Testis (tissue), 3 donors: ENCODE results near the gene ARHGAP26. TPM values are rescaled to one million over a fixed set of nuclear protein-coding genes. Genes with fewer than 3 reads are reported as not detected.

Experiments
- DNase-seq: peaks from one replicate; pipeline ENCODE4 v3.0.0-alpha.2; 2019
- H3K27ac ChIP-seq, 2 donors: fragments of 200-600 bp; sonication (generic); one replicate each; pipeline ENCODE4 v1.5.1; 2019
- H3K27me3 ChIP-seq: fragments of 200-600 bp; sonication (generic); one replicate; pipeline ENCODE4 v1.5.1; 2019
- H3K36me3 ChIP-seq: fragments of 200-600 bp; sonication (generic); one replicate; pipeline ENCODE4 v1.5.1; 2017; ENCODE audit warnings: low read depth; ENCODE audit errors: missing control alignments
- H3K4me1 ChIP-seq: fragments of 200-600 bp; sonication (generic); one replicate; pipeline ENCODE4 v1.5.1; 2019
- H3K4me3 ChIP-seq, 2 donors: fragments of 200-600 bp; sonication (generic); one replicate each; pipeline ENCODE4 v1.5.1; 2017 to 2019
- H3K9me3 ChIP-seq: fragments of 200-600 bp; sonication (generic); one replicate; pipeline ENCODE4 v1.5.1; 2017
- POLR2A ChIP-seq: fragments of 450-650 bp; IDR thresholded peaks from one replicate; pipeline ENCODE4 v1.6.1; 2017; ENCODE audit warnings: antibody characterized with exemption, mild to moderate bottlenecking, moderate library complexity
- WGBS, 2 donors: methylation state at CpG; one replicate each; pipeline ENCODE4 v1.1.5; 2018; 5-methylcytosine and 5-hydroxymethylcytosine counted together
- intact Hi-C: fragments of 100-400 bp; cut with DNase I; formaldehyde crosslinking; loops from one replicate; pipeline ENCODE4 v1.15.1; 2023; ENCODE audit warnings: low total_unique reads
- polyA plus RNA-seq: library from polyadenylated mRNA; stranded (reverse); fragments of 350-450 nt; fragmentation: Illumina TruSeq; extraction: RNeasy Lipid Tissue Mini Kit (QIAGEN cat#74804); gene quantifications from one replicate; pipeline ENCODE4 v1.2.3, GENCODE V29; 2014; ENCODE audit warnings: low read depth, low replicate concordance; ENCODE audit not compliant: insufficient read depth
- total RNA-seq, 2 donors: library from RNA; depleted of rRNA; stranded (reverse); fragments of >200 nt; gene quantifications; one replicate each; pipeline ENCODE4 v1.2.3, GENCODE V29; 2016
- TF ChIP-seq, protein P1 (sequence below), 3 experiments: fragments of 450-650 bp in 2 of 3; fragments of 200-600 bp in 1 of 3; sonication (generic) in 1 of 3; IDR thresholded peaks; one replicate each; pipeline ENCODE4 v1.5.1; 2016 to 2019; ENCODE audit warnings: antibody characterized with exemption in 3 of 3, mild to moderate bottlenecking in 2 of 3, moderate library complexity in 1 of 3

Gene ARHGAP26
- total and polyA plus RNA-seq, 3 donors from 2014 or later: 33.8 to 98.7 (median 95.7) TPM

DNA sequence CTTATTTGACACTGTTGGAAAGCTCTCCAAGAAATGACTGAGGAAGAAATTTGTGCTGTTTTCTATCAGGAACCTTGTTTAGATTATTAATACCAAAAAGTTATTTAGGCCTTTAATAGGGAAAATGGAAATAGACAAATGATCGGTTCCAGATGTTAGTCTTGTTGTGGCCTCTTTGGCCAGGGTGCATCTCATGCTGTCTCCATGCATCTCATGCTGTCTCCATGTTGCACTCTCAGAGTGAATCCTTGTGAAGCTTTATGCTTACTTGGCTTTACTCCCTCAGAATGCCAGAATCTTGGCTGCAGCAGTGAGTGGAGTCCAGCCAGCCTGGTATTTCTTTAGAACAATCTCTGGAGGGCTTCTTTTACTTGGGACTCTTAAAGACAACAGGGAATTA lies 185.5 kb downstream of the ARHGAP26 start:
- Histone ChIP-seq H3K36me3 (no peaks in the 10 kb centered on the region), H3K4me1 (peaks cover 5% of the 10 kb centered on the region), H3K27ac (no peak overlapping the region), H3K9me3 (no peaks in the 10 kb centered on the region), H3K27me3 (no peaks in the 10 kb centered on the region), H3K4me3 (no peak overlapping the region)
- TF ChIP-seq POLR2A: no peak
- TF ChIP-seq, protein P1, sequence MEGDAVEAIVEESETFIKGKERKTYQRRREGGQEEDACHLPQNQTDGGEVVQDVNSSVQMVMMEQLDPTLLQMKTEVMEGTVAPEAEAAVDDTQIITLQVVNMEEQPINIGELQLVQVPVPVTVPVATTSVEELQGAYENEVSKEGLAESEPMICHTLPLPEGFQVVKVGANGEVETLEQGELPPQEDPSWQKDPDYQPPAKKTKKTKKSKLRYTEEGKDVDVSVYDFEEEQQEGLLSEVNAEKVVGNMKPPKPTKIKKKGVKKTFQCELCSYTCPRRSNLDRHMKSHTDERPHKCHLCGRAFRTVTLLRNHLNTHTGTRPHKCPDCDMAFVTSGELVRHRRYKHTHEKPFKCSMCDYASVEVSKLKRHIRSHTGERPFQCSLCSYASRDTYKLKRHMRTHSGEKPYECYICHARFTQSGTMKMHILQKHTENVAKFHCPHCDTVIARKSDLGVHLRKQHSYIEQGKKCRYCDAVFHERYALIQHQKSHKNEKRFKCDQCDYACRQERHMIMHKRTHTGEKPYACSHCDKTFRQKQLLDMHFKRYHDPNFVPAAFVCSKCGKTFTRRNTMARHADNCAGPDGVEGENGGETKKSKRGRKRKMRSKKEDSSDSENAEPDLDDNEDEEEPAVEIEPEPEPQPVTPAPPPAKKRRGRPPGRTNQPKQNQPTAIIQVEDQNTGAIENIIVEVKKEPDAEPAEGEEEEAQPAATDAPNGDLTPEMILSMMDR (IDR thresholded peaks at IDR 0.05): no peak
- no peak for DNase-seq
- intact Hi-C loops: no loop called here
- 65 to 78% methylated on average over 1 of the region's 1 CpG for WGBS, 2 donors

DNA sequence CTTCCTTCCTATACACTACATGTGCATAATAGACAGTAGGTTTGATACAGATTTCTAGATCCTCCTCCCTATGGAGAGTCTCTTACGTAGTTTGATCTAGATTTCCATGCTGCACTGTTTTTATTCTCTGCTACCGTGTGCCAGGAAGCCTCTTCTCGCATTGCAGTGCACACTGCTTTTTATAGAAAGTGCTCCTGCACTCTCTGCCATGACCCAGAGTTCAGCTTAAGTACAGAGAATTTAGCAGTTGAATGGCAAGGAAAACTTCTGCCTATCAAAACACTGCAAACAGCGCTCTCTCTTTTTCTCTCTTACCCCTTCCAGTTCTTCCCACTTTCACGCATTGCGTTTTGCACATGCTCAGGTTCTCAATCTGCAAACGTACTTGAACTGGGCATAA lies 187.4 kb downstream of the ARHGAP26 start:
- TF ChIP-seq POLR2A: no peak
- Histone ChIP-seq H3K27me3 (no peaks in the 10 kb centered on the region), H3K9me3 (no peaks in the 10 kb centered on the region), H3K27ac (no peak overlapping the region), H3K4me1 (peaks cover 5% of the 10 kb centered on the region), H3K36me3 (no peaks in the 10 kb centered on the region), H3K4me3 (no peak overlapping the region)
- intact Hi-C loops: no loop called here
- no peak for DNase-seq
- 54 to 59% methylated on average over 7 of the region's 7 CpGs for WGBS, 2 donors

DNA sequence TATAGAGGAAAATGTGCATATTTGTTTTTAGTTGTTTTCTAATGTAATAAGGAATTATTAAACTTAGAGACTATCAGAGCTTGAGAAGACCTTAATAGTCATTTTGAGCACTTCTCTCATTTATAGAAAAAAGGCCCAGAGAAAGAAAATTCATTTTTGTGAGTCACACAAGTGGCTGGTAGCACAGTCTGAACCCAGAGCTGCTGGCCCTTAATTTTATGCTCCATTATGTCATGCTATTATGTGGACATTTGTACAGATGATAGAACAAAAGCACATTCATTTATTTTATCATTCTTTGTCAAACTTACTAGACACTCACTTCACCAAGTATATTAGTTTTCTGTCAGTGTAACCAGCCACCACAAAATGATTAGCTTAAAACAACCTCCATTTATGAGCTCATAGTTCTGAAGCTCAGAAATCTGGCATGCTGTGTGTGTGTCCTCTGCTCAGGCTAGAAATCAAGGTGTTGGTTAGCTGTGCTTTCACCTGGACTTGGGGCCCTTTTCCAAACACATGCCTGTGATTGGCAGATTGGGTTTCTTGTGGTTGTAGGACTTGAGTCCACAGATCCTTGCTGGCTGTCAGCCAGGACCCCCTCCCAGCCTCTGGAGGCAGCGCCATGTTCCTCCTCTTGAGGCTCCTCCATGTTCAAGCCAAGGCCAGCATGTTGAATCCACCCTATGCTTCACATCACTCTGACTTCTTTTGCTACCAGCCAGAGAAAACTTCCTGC lies 188.9 kb downstream of the ARHGAP26 start:
- intact Hi-C loops: no loop called here
- Histone ChIP-seq H3K9me3 (no peaks in the 10 kb centered on the region), H3K4me3 (no peak overlapping the region), H3K27ac (no peak overlapping the region), H3K36me3 (no peaks in the 10 kb centered on the region), H3K27me3 (no peaks in the 10 kb centered on the region), H3K4me1 (peaks cover 5% of the 10 kb centered on the region)
- DNase-seq: no peak
- TF ChIP-seq, protein P1 (IDR thresholded peaks at IDR 0.05): no peak
- no peak for TF ChIP-seq POLR2A
- 94 to 100% methylated on average over 1 of the region's 1 CpG for WGBS, 2 donors

DNA sequence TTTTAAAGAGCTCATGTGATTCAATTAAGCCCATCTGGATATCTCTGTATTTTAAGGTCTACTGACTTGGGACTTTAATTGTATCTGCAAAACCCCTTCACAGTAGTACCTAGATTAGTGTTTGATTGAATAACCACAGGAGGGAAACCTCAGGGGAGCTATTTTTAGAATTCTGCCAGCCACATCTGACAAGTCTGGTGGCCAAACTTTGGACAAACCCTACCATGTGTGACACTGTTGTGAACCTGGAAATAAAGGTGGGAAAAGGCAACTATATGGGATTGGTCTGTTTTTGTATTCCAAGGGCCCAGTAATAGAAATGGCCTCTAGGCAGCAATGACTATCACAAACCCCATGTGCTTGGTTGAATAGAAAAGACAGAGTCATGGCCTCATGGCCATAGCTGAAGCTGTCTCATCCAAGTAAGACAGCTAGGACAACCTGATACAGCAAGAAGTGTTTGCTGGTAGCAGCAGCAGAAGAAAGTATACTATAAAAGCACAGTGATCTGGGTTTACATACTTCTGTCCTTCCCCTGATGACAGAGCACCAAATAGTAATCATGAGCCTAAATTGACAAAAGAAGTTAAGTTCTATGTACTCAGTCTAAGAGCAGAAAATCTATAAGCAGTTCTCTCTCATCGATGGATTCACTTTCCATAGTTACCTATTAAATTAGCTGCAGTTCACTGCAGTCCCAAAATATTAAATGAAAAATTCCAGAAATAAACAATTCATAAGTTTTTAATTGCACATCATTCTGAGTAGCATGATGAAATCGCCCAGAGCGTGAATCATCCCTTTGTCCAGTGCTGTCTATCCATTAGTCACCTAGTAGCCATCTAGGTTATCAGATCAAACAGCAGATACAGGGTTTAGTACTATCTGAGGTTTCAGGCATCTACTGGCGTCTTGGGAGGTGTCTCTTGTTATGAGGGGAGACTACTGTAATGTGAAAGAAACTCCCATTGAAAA lies 189.8 kb downstream of the ARHGAP26 start:
- TF ChIP-seq, protein P1 (IDR thresholded peaks at IDR 0.05): no peak
- TF ChIP-seq POLR2A: no peak
- intact Hi-C loops: no loop called here
- Histone ChIP-seq H3K36me3 (no peaks in the 10 kb centered on the region), H3K27me3 (no peaks in the 10 kb centered on the region), H3K4me3 (no peak overlapping the region), H3K4me1 (peaks cover 5% of the 10 kb centered on the region), H3K27ac (no peak overlapping the region), H3K9me3 (no peaks in the 10 kb centered on the region)
- no peak for DNase-seq
- 92 to 96% methylated on average over 4 of the region's 4 CpGs for WGBS, 2 donors

DNA sequence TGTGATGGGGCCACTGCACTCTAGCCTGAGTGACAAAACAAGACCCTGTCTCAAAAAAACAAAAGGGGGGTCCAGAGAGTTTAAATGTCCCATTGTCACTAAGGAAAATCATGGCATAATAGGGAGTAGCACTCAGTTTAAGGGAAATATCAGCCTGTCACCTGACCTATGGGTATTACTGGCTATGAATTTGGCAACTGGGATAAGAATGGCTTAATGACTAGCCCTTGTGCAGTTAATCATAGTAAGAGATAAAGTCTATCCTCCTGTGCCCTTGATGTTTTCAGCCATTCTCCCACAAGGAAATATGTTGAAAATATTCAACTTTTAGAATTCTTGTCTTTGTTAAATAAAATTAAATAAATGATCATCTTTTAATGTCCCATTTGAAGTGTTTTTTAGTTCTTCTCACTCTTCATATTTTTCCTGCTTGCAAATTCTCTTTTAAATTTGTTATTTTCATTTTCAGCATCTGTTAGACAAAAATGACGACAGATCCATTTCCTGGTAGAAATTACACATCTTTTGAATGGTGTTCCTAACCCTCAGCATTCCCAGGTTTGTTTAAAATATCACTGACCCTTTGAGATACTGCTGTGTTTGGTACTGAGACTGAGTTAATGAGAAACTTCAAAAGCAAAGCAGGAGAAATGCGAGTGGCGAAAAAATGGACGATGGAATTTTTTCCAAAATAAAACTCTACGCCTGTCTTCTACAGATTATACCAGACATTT lies 191.4 kb downstream of the ARHGAP26 start:
- DNase-seq: no peak
- no peak overlapping the region for H3K27ac ChIP-seq
- TF ChIP-seq, protein P1 (IDR thresholded peaks at IDR 0.05): no peak
- no peak for TF ChIP-seq POLR2A

More for the DNA sequence above, 191.4 kb downstream of the ARHGAP26 start:
- no peak overlapping the region for H3K4me3 ChIP-seq
- H3K36me3 ChIP-seq: no peaks in the 10 kb centered on the region
- WGBS, 2 donors: 84 to 89% methylated on average over 5 of the region's 5 CpGs
- intact Hi-C loops: no loop called here
- H3K9me3 ChIP-seq: no peaks in the 10 kb centered on the region
- H3K4me1 ChIP-seq: no peaks in the 10 kb centered on the region
- H3K27me3 ChIP-seq: no peaks in the 10 kb centered on the region
